HFFc6 (cell line): ENCODE measurements around the gene FGF14. TPM values are rescaled to one million over a fixed set of nuclear protein-coding genes. Genes with fewer than 3 reads are reported as not detected.

Experiments
- DNase-seq: peaks from one replicate; pipeline ENCODE4 v3.0.0-alpha.2; 2018
- H3K27ac Mint-ChIP-seq: 2 replicates; pipeline ENCODE4 v1.8.0; 2020; ENCODE audit warnings: mild to moderate bottlenecking, mixed read lengths
- H3K27me3 Mint-ChIP-seq: 2 replicates; pipeline ENCODE4 v1.8.0; 2021; ENCODE audit warnings: mild to moderate bottlenecking, moderate library complexity, mixed read lengths; ENCODE audit not compliant: insufficient read depth
- H3K36me3 Mint-ChIP-seq: 2 replicates; pipeline ENCODE4 v1.8.0; 2021; ENCODE audit warnings: low read depth, mixed read lengths
- H3K4me1 Mint-ChIP-seq: 2 replicates; pipeline ENCODE4 v1.8.0; 2020; ENCODE audit warnings: low read depth, mixed read lengths
- H3K4me3 Mint-ChIP-seq: 2 replicates; pipeline ENCODE4 v1.8.0; 2020; ENCODE audit warnings: mild to moderate bottlenecking, moderate library complexity, mixed read lengths
- H3K9me3 Mint-ChIP-seq: 2 replicates; pipeline ENCODE4 v1.8.0; 2020; ENCODE audit warnings: mild to moderate bottlenecking, mixed read lengths
- total RNA-seq, 6 experiments: library from RNA; stranded (reverse); fragmentation: NEBNext Ultra II Directional; extraction: Animal tissue kit (Norgen Biotek cat#: 25700); gene quantifications; 2 replicates in 1 of 6; 3 replicates in 5 of 6; pipeline ENCODE4 v1.2.3, GENCODE V29; 2021
- TF ChIP-seq, protein P1 (sequence below): fragments of 200-600 bp; sonication (generic); IDR thresholded peaks from 2 replicates; pipeline ENCODE4 v1.5.0; 2021; ENCODE audit warnings: antibody characterized with exemption, mild to moderate bottlenecking

Gene FGF14
- total RNA-seq, 6 experiments from 2014 or later, result 0.02 to 0.03 TPM; not detected in 4

- TF ChIP-seq, protein P1, sequence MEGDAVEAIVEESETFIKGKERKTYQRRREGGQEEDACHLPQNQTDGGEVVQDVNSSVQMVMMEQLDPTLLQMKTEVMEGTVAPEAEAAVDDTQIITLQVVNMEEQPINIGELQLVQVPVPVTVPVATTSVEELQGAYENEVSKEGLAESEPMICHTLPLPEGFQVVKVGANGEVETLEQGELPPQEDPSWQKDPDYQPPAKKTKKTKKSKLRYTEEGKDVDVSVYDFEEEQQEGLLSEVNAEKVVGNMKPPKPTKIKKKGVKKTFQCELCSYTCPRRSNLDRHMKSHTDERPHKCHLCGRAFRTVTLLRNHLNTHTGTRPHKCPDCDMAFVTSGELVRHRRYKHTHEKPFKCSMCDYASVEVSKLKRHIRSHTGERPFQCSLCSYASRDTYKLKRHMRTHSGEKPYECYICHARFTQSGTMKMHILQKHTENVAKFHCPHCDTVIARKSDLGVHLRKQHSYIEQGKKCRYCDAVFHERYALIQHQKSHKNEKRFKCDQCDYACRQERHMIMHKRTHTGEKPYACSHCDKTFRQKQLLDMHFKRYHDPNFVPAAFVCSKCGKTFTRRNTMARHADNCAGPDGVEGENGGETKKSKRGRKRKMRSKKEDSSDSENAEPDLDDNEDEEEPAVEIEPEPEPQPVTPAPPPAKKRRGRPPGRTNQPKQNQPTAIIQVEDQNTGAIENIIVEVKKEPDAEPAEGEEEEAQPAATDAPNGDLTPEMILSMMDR, result no peak
- peaks cover 4% of the 10 kb centered on the region; the same call in 1 of the 2 replicates for H3K4me1 Mint-ChIP-seq
- no peaks in the 10 kb centered on the region for H3K36me3 Mint-ChIP-seq
- H3K9me3 Mint-ChIP-seq, result no peaks in the 10 kb centered on the region
- DNase-seq, result peak; percentile 1
- peaks cover 1% of the 10 kb centered on the region; the same call in 1 of the 2 replicates for H3K27me3 Mint-ChIP-seq
- no peak overlapping the region for H3K4me3 Mint-ChIP-seq
- no peak overlapping the region for H3K27ac Mint-ChIP-seq
These were observed 471.5 kb downstream of the FGF14 start for GRCh38 chr13:101930331-101930730.

DNA sequence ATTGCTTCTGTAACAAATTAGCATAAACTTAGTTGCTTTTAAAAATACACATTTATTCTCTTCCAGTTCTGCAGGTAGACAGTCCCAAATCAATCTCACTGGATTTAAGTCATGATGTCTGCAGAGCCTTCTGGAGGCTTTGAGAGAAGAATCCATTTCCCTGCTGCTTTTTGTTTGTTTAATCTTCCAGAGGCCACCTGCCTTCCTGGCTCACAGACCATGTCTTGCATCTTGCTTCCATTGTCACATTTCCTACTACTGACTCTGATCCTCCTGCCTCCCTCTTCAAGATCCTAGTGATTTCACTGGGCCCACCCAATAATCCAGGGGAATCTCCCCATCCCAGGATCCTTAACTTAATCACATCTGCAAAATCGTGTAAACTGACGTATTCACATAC, 476.1 kb downstream of the FGF14 start:
- Mint-ChIP-seq H3K4me1 (peaks cover 4% of the 10 kb centered on the region; the same call in 1 of the 2 replicates), H3K9me3 (no peaks in the 10 kb centered on the region), H3K4me3 (no peak overlapping the region), H3K36me3 (no peaks in the 10 kb centered on the region), H3K27me3 (peaks cover 1% of the 10 kb centered on the region; the same call in 1 of the 2 replicates), H3K27ac (no peak overlapping the region)
- no peak for DNase-seq
- TF ChIP-seq, protein P1, result no peak

DNA sequence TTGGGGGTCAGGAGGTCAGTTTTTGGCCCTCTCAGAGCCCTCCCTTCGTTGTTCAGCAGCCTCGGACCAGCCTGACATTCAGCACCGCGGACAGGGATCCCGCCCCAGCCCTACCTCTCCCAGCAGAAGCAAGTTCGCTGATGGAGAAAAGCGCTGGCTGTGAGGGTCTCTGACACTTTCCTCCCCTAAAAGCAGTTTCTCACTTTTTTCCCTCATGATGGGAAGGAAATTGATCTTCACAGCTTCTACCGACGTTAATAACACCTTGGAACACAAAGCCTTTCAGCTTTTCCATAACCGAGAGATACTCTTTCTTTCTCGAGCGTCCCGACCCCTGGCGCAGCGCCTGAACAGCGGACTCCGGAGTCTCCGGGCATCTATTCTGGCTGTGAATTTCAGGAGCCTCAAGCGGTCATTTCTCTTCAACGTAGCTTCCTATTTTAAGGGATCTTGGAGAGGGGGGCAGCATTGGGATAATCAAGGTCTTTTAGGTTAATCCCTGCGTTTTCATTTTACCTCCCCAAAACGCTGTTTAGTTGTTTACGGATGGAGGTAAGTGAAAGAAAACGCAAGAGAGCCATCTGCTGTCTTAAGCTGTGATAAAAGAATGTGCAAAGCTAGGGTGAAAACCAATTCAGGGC, 482.2 kb downstream of the FGF14 start:
- peaks cover 25% of the 10 kb centered on the region for H3K27me3 Mint-ChIP-seq
- TF ChIP-seq, protein P1, result no peak
- H3K27ac Mint-ChIP-seq, result no peak overlapping the region
- H3K4me3 Mint-ChIP-seq, result peak overlapping the region; percentile 59
- DNase-seq, result no peak
- H3K36me3 Mint-ChIP-seq, result no peaks in the 10 kb centered on the region
- H3K4me1 Mint-ChIP-seq, result no peaks in the 10 kb centered on the region
- no peaks in the 10 kb centered on the region for H3K9me3 Mint-ChIP-seq

DNA sequence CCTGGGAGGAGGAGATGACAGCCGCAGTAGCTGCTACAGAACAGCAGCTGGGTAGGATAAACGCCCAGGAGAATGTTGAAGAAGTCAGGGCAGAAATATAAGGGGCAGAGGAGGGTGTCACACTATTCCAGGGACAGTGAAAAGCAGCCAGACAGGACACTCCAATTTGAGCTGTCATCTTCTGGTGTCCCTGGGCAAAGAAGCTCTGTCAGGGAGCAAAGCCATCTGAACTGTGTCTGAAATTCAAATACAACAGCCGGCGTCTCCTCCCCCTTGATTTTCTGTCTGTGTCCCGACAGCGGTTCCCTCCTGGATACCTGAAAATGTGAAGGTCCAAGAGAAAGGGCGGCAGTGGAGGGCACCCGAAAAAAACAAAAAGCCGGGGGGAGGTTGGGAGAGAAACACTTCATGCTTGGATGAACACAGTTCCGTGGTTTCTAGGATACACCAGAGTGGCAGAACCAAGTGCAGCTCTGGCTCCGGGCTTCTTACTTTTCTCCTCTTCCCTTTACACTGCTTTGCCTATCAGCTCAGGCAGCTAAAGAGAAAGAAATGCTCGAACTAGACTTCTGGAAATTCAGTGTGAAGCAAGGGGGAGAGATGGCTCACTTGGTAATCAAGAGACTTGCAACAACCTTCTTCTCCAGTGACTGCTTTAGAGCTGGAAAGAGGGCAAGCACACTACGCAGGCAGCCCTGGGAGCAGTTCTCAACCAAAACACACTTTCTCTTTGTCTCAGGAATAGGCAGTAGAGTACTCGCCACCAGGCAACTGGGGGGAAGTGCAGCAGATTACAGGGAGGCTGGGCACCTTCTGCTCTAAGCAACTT, 483.8 kb downstream of the FGF14 start:
- TF ChIP-seq, protein P1, result no peak
- no peak overlapping the region for H3K4me3 Mint-ChIP-seq
- H3K27me3 Mint-ChIP-seq, result peaks cover 25% of the 10 kb centered on the region

DNA sequence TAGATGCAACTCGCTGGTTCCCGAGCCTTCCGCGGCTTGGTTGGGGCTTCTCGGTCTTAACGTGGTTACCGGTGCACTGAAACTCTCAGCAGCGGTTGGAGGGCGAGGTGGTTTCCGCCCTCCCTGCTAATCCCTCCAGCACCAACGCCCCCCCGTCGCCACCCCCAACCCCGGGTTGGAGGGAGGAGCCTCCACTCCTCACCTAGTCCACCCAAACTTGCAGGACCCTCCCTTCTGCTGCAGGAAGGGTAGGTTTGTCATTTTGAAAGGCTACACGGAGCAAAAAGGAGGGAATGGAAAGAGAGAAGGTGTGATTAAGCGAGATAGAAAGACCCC, 484.4 kb downstream of the FGF14 start:
- H3K4me3 Mint-ChIP-seq, result no peak overlapping the region
- no peaks in the 10 kb centered on the region for H3K4me1 Mint-ChIP-seq
- H3K36me3 Mint-ChIP-seq, result no peaks in the 10 kb centered on the region
- H3K27ac Mint-ChIP-seq, result no peak overlapping the region
- DNase-seq, result no peak
- TF ChIP-seq, protein P1, result no peak
- H3K27me3 Mint-ChIP-seq, result peaks cover 25% of the 10 kb centered on the region
- H3K9me3 Mint-ChIP-seq, result no peaks in the 10 kb centered on the region

More for the DNA sequence above, 483.8 kb downstream of the FGF14 start:
- Mint-ChIP-seq H3K4me1 (no peaks in the 10 kb centered on the region), H3K27ac (no peak overlapping the region), H3K36me3 (no peaks in the 10 kb centered on the region), H3K9me3 (no peaks in the 10 kb centered on the region)
- DNase-seq, result no peak
